Body of pancreas (tissue), 4 donors: ENCODE data around the gene GRB10.

Source experiments
- CTCF ChIP-seq, 7 experiments: fragments of 450-650 bp in 4 of 7; fragments of 200-600 bp in 3 of 7; sonication (generic) in 3 of 7; IDR thresholded peaks; one replicate each; pipeline ENCODE4 v1.5.1; 2016 to 2019; ENCODE audit warnings: antibody characterized with exemption in 7 of 7
- POLR2A ChIP-seq, 3 donors: fragments of 450-650 bp; IDR thresholded peaks; one replicate each; pipeline ENCODE4 v1.6.1; 2016; ENCODE audit warnings: antibody characterized with exemption in 3 of 3, mild to moderate bottlenecking in 2 of 3

GRCh38 chr7:50699143-50699542, 83.6 kb downstream of the GRB10 start:
- TF ChIP-seq CTCF (IDR thresholded peaks at IDR 0.05) = no peak
- no peak for TF ChIP-seq POLR2A (IDR thresholded peaks at IDR 0.05)
